ENCODE data around the gene NPEPL1. TPM values are rescaled to one million over a fixed set of nuclear protein-coding genes. Genes with fewer than 3 reads are reported as not detected.
"Not testable (repeated sequence)": the region's sequence is repeated elsewhere in the genome, so short reads cannot be mapped to it uniquely, and the experiment has no call there.

Gene NPEPL1
- total RNA-seq, 1 donor from 2014 or later: 33.6 TPM

- no peak for TF ChIP-seq CTCF (IDR thresholded peaks at IDR 0.05; ENCODE audit: borderline replicate concordance)
- DNase-seq: no peak
- Histone ChIP-seq H3K4me3 (no peak overlapping the region), H3K27ac (replicated peaks) (no peak overlapping the region), H3K36me3 (no peaks in the 10 kb centered on the region), H3K27me3 (ENCODE audit: low read depth) (peaks cover 78% of the 10 kb centered on the region), H3K9me3 (replicated peaks) (no peaks in the 10 kb centered on the region), H3K4me1 (no peaks in the 10 kb centered on the region)
- intact Hi-C loops (cut with micrococcal nuclease): no loop called here
Observed at GRCh38 chr20:58754584-58754983, 62.0 kb downstream of the NPEPL1 start.

- TF ChIP-seq CTCF (IDR thresholded peaks at IDR 0.05; ENCODE audit: borderline replicate concordance): no peak
- intact Hi-C loops (cut with micrococcal nuclease): no loop called here
Observed at GRCh38 chr20:58755062-58755697, 62.6 kb downstream of the NPEPL1 start.

DNA sequence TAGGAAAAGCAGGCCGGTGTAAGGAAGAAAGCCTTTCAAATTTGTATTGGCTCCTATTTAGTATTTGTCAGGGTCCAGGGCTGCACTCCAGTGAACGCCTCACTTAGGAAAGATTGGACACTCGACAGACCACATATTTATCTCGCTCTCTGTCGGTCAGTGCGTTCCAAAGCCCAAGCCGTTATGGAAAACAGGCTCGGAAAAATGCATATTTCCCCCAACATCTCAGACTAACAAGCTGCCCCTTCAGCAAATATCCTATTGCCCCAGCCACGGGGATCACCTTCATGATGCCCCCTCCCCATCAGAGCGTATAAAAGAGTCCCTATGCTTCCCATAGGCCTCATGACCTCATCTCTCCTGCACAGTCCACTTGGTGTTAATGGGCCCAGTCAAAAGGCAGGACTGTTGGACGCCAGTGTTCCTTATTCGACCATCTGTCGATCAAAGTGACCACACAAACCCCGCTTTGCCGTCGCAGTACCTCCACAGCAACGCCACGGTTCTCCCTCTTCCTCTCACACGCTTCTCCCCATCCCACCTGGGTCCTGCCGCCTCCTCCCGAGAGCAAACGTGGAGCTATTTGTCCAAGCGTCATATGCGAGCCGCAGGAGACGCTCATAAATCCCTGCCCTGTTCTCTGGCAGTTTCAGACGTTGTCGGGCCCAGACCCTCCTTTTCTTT, 63.3 kb downstream of the NPEPL1 start:
- Histone ChIP-seq H3K4me3 (no peak overlapping the region), H3K9me3 (replicated peaks) (no peaks in the 10 kb centered on the region), H3K27me3 (ENCODE audit: low read depth) (peaks cover 72% of the 10 kb centered on the region), H3K4me1 (no peaks in the 10 kb centered on the region), H3K36me3 (no peaks in the 10 kb centered on the region), H3K27ac (replicated peaks) (no peak overlapping the region)
- no peak for TF ChIP-seq CTCF (IDR thresholded peaks at IDR 0.05; ENCODE audit: borderline replicate concordance)
- intact Hi-C loops (cut with micrococcal nuclease): no loop called here
- no peak for DNase-seq

More at GRCh38 chr20:58755062-58755697, 62.6 kb downstream of the NPEPL1 start:
- Histone ChIP-seq H3K4me3 (no peak overlapping the region), H3K4me1 (no peaks in the 10 kb centered on the region), H3K27me3 (ENCODE audit: low read depth) (peaks cover 73% of the 10 kb centered on the region), H3K36me3 (no peaks in the 10 kb centered on the region), H3K27ac (replicated peaks) (no peak overlapping the region), H3K9me3 (replicated peaks) (no peaks in the 10 kb centered on the region)
- DNase-seq: no peak

DNA sequence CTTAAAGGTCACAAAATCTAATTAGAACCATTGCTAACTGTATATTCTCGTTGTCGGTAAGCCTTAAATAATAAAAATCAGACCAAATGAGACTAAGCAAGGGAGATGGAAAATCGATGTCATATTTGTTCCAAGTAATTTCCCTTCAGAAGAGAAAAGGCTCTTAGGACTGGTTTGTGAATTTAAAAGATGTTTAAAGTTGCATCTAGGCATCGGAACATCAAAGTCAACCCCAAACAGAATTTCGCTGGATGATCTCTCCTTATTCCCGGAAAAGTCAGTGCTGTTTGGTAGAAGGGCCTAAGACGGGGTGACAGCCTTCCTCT, 63.8 kb downstream of the NPEPL1 start:
- H3K36me3 ChIP-seq: no peaks in the 10 kb centered on the region
- no peak overlapping the region for H3K27ac ChIP-seq (replicated peaks)
- no peaks in the 10 kb centered on the region for H3K9me3 ChIP-seq (replicated peaks)
- intact Hi-C loops (cut with micrococcal nuclease): no loop called here
- H3K4me3 ChIP-seq: no peak overlapping the region
- DNase-seq: no peak
- H3K27me3 ChIP-seq (ENCODE audit: low read depth): peaks cover 71% of the 10 kb centered on the region
- H3K4me1 ChIP-seq: no peaks in the 10 kb centered on the region
- no peak for TF ChIP-seq CTCF (IDR thresholded peaks at IDR 0.05; ENCODE audit: borderline replicate concordance)

GRCh38 chr20:58757647-58758046, 65.0 kb downstream of the NPEPL1 start:
- not testable (repeated sequence) for DNase-seq

GRCh38 chr20:58759947-58760346, 67.3 kb downstream of the NPEPL1 start:
- no peaks in the 10 kb centered on the region for H3K4me1 ChIP-seq
- H3K9me3 ChIP-seq (replicated peaks): peaks cover 8% of the 10 kb centered on the region
- DNase-seq: no peak
- no peak for TF ChIP-seq CTCF (IDR thresholded peaks at IDR 0.05; ENCODE audit: borderline replicate concordance)
- no peak overlapping the region for H3K4me3 ChIP-seq
- intact Hi-C loops (cut with micrococcal nuclease): no loop called here
- H3K27me3 ChIP-seq (ENCODE audit: low read depth): peaks cover 65% of the 10 kb centered on the region
- no peaks in the 10 kb centered on the region for H3K36me3 ChIP-seq
- H3K27ac ChIP-seq (replicated peaks): no peak overlapping the region

More at GRCh38 chr20:58757647-58758046, 65.0 kb downstream of the NPEPL1 start:
- H3K4me3 ChIP-seq; H3K36me3 ChIP-seq; intact Hi-C loops (cut with micrococcal nuclease); H3K27ac ChIP-seq (replicated peaks); H3K9me3 ChIP-seq (replicated peaks); H3K4me1 ChIP-seq: not testable (repeated sequence)
- peaks cover 66% of the 10 kb centered on the region for H3K27me3 ChIP-seq (ENCODE audit: low read depth)
